ENCODE data around the gene GPR75.

The GPR75 gene

DNA sequence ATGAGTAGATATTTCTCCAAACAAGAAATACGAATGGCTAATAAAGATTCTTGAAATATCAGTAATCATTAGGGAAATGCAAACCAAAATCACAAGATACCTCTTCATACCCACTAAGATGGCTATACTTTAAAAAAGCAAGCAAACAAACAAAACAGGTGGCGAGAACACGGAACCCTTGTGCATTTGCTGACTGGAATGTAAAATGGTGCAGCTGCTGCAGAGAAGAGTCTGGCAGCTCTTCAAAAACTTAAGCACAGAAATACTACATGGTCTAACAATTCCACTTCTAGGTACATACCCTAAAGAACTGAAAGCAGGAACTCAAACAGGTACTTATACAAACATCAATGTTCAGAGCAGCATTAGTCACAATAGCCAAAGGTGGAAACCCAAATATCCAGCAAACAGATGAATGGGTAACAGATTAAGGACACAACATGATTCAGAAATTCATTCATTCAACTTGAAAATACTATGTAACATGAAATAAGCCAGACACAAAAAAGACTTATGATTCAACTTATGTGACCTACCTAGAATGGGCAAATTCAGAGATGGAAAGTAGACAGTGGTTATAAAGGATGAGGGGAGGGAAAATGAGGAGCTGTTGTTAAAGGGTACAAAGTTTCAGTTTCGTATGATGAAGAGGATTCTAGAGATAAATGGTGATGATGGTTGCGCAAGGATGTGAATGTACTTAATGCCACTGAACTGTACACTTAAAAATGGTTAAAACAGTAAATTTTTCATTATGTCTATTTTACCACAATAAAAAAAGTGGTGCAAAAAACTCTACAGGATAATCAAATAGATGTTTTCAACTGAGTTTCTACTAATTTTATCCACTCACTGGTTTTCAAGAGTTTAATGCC is 26.9 kb upstream of the GPR75 start:
- no peak for DNase-seq (ENCODE audit: low spot score)
- Histone ChIP-seq H3K4me3 (no peak overlapping the region), H3K27ac (no peak overlapping the region)
- TF ChIP-seq, protein P1, sequence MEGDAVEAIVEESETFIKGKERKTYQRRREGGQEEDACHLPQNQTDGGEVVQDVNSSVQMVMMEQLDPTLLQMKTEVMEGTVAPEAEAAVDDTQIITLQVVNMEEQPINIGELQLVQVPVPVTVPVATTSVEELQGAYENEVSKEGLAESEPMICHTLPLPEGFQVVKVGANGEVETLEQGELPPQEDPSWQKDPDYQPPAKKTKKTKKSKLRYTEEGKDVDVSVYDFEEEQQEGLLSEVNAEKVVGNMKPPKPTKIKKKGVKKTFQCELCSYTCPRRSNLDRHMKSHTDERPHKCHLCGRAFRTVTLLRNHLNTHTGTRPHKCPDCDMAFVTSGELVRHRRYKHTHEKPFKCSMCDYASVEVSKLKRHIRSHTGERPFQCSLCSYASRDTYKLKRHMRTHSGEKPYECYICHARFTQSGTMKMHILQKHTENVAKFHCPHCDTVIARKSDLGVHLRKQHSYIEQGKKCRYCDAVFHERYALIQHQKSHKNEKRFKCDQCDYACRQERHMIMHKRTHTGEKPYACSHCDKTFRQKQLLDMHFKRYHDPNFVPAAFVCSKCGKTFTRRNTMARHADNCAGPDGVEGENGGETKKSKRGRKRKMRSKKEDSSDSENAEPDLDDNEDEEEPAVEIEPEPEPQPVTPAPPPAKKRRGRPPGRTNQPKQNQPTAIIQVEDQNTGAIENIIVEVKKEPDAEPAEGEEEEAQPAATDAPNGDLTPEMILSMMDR (IDR thresholded peaks at IDR 0.05) = no peak

DNA sequence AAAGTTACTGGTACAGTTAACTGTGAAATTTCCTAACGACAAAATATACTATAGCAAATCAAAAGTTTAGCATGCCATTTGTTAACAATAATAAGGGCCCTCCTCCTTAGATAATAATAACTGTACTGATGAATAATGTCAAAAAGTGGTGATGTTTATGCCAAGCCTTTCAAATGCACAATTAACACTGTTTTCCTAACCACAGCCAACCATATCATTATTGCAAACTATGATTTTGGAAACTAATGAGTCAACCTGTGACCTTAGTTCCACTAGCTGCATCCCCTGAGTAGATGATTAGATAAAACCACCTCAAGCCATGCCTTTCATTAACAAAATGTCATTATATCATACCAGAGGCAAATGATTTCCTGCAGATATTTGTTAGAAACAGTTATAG is 25.1 kb upstream of the GPR75 start:
- no peak overlapping the region for H3K27ac ChIP-seq
- no peak overlapping the region for H3K4me3 ChIP-seq
- TF ChIP-seq, protein P1 (IDR thresholded peaks at IDR 0.05) = no peak
- DNase-seq (ENCODE audit: low spot score) = no peak

DNA sequence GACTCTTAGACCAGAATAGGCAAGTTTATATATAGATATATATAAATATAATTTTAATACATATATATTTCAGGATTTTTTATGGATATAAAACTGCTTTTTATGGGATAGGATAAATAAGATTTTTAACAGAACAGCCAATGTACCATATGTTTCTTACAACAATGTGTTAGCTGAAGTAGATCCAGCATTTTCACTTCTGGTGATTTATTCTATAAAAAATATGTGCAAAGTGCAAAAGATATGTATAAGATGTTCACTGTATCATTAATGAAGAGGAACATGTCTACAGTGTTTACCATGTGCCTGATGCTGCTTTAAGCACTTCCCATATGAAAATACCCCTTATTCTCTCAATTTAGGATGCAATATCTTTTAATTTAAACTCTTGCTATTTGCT is 22.2 kb upstream of the GPR75 start:
- Histone ChIP-seq H3K4me3 (no peak overlapping the region), H3K27ac (no peak overlapping the region)
- DNase-seq (ENCODE audit: low spot score) = no peak
- TF ChIP-seq, protein P1 (IDR thresholded peaks at IDR 0.05) = no peak

DNA sequence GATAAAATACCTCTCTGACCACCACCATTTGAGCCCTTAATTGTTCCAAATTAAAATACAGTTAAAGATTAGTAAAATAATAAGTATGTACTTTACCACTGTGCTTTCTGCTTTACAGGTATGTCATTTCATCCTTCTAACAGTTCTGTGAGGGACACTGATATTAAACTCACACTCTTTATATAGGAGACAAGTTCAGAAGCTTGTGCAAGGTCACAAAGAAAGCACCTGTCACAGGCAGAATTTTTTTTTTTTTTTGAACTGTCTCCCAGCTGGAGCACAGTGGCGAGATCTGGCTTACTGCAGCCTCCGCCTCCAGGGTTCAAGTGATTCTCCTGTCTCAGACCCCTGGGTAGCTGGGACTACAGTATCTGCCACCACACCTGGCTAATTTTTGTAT is 21.6 kb upstream of the GPR75 start:
- Histone ChIP-seq H3K27ac (no peak overlapping the region), H3K4me3 (no peak overlapping the region)
- TF ChIP-seq, protein P1 (IDR thresholded peaks at IDR 0.05) = no peak
- no peak for DNase-seq (ENCODE audit: low spot score)

DNA sequence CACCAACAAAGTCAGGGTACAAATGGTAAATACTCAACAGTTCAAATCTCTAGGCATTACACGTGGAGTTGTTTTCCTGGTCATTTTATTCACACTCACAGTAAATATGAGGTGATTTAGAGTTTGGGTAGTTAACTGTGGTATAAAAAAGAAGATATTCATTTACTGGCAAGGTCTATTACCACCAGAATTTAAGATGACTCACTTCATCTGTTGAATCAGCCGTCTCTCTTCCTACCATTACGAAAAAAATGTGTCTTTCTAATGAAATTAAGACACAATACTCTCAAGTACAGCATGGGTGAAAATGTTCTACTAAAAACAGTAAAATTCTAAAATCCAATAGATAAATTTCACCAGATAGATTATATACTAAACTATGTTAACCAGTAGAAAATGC is 21.0 kb upstream of the GPR75 start:
- TF ChIP-seq, protein P1 (IDR thresholded peaks at IDR 0.05) = no peak
- DNase-seq (ENCODE audit: low spot score) = no peak
- H3K4me3 ChIP-seq = no peak overlapping the region
- no peak overlapping the region for H3K27ac ChIP-seq

DNA sequence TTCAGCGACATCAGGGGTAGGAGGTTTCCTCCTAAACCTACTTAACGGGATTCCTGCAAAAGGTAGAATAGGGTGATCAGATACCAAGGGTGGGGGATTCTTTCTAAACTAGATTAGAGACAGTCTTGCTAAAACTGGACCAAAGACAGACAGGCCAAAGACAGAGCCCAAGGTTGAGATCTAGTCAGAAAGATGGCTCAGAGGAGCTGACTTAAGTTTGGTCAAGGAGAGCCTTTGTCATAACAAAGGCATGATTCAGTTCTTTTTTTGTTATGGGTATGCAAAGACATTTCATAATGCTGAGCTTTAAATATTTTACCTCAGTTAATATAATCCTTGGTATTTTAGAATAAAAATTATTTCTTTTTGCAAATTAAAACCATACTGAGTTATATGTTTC is 17.8 kb upstream of the GPR75 start:
- no peak for DNase-seq (ENCODE audit: low spot score)
- Histone ChIP-seq H3K4me3 (no peak overlapping the region), H3K27ac (no peak overlapping the region)
- TF ChIP-seq, protein P1 (IDR thresholded peaks at IDR 0.05) = no peak

DNA sequence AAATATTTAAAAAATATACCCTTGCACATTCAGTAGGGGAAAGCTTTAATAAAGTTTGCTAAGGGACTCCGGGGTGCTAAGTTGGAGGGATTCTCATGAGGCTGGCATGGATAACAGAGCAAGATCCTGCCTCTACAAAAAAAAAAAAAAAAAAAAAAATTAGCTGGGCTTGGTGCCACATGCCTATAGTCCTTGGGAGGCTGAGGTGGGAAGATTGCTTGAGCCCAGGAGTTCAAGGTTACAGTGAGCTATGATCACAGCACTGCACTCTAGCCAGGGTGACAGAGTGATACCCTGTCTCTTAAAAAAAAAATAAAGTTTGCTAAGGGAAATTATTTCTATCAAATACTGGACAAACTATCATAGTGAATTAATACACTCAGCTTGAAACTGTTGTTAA is 17.3 kb upstream of the GPR75 start:
- H3K4me3 ChIP-seq = no peak overlapping the region
- no peak for DNase-seq (ENCODE audit: low spot score)
- no peak overlapping the region for H3K27ac ChIP-seq
- TF ChIP-seq, protein P1 (IDR thresholded peaks at IDR 0.05) = no peak
